ENCODE measurements around the gene HAT1. TPM values are rescaled to one million over a fixed set of nuclear protein-coding genes. Genes with fewer than 3 reads are reported as not detected.
A peak's percentile ranks its signal among the peaks of the same experiment; 100 is the strongest.

Gene HAT1
- polyA plus RNA-seq, 1 donor from 2014 or later: 39.8 TPM

GRCh38 chr2:171999161-171999560, 76.9 kb downstream of the HAT1 start:
- H3K9ac ChIP-seq (ENCODE audit: low read length): peak overlapping the region; percentile 63
- no peaks in the 10 kb centered on the region for H3K36me3 ChIP-seq (ENCODE audit: insufficient read depth, low read length)
- no peaks in the 10 kb centered on the region for H3K9me2 ChIP-seq (ENCODE audit: insufficient read depth, low read length)
- no peaks in the 10 kb centered on the region for H3K79me2 ChIP-seq (replicated peaks; ENCODE audit: insufficient read depth, low read length)
- H3K4me3 ChIP-seq (ENCODE audit: low read length): peak overlapping the region; percentile 86
- H3K27me3 ChIP-seq (ENCODE audit: insufficient read depth, low read depth, low read length): no peaks in the 10 kb centered on the region
- peak overlapping the region; percentile 63 for H3K4me2 ChIP-seq (ENCODE audit: low read length)
- peak overlapping the region; percentile 24 for H3K27ac ChIP-seq (ENCODE audit: low read length)
- no peaks in the 10 kb centered on the region for H3K9me3 ChIP-seq (ENCODE audit: low read length)
- no peaks in the 10 kb centered on the region for H3F3A ChIP-seq (ENCODE audit: insufficient read depth, low read length, poor library complexity, severe bottlenecking)
- TF ChIP-seq TAF1 (IDR thresholded peaks at IDR 0.05; ENCODE audit: low read depth) (peak; percentile 21), SMC3 (conservative IDR thresholded peaks at IDR 0.05; ENCODE audit: poor library complexity) (no peak), EP300 (conservative IDR thresholded peaks at IDR 0.05; ENCODE audit: poor library complexity, severe bottlenecking) (no peak), POLR2AphosphoS5 (IDR thresholded peaks at IDR 0.05) (no peak), CTCF (IDR thresholded peaks at IDR 0.05; ENCODE audit: poor library complexity, severe bottlenecking) (no peak), RAD21 (conservative IDR thresholded peaks at IDR 0.05) (no peak), REST (IDR thresholded peaks at IDR 0.05; ENCODE audit: borderline replicate concordance) (no peak), EZH2 (IDR thresholded peaks at IDR 0.05; ENCODE audit: borderline replicate concordance, insufficient read depth, low read length, poor library complexity, severe bottlenecking) (no peak)
- H2AFZ ChIP-seq (ENCODE audit: low read depth, low read length): peak overlapping the region; percentile 41
- no peaks in the 10 kb centered on the region for H4K20me1 ChIP-seq (ENCODE audit: insufficient read depth)

- no peaks in the 10 kb centered on the region for H3K9me3 ChIP-seq (ENCODE audit: low read length)
- no peaks in the 10 kb centered on the region for H3K27me3 ChIP-seq (ENCODE audit: insufficient read depth, low read depth, low read length)
- H3K4me3 ChIP-seq (ENCODE audit: low read length): peak within 1 kb of the TSS; percentile 86
- no peaks in the 10 kb centered on the region for H3K9me2 ChIP-seq (ENCODE audit: insufficient read depth, low read length)
- peak within 1 kb of the TSS; percentile 63 for H3K9ac ChIP-seq (ENCODE audit: low read length)
- peak; percentile 100 for TF ChIP-seq MXI1 (conservative IDR thresholded peaks at IDR 0.05; ENCODE audit: poor library complexity, severe bottlenecking)
- peak; percentile 71 for TF ChIP-seq SMC3 (conservative IDR thresholded peaks at IDR 0.05; ENCODE audit: poor library complexity)
- no peak for TF ChIP-seq POLR2AphosphoS5 (IDR thresholded peaks at IDR 0.05)
- TF ChIP-seq CTCF (IDR thresholded peaks at IDR 0.05; ENCODE audit: poor library complexity, severe bottlenecking): peak; percentile 2
- TF ChIP-seq RAD21 (conservative IDR thresholded peaks at IDR 0.05): peak; percentile 58
- TF ChIP-seq EP300 (conservative IDR thresholded peaks at IDR 0.05; ENCODE audit: poor library complexity, severe bottlenecking): peak; percentile 77
- peak; percentile 28 for TF ChIP-seq REST (IDR thresholded peaks at IDR 0.05; ENCODE audit: borderline replicate concordance)
- TF ChIP-seq TAF1 (IDR thresholded peaks at IDR 0.05; ENCODE audit: low read depth): peak; percentile 21
- TF ChIP-seq EZH2 (IDR thresholded peaks at IDR 0.05; ENCODE audit: borderline replicate concordance, insufficient read depth, low read length, poor library complexity, severe bottlenecking): no peak
- peak within 1 kb of the TSS; percentile 69 for H3K4me2 ChIP-seq (ENCODE audit: low read length)
- H4K20me1 ChIP-seq (ENCODE audit: insufficient read depth): no peaks in the 10 kb centered on the region
- peak within 1 kb of the TSS; percentile 54 for H2AFZ ChIP-seq (ENCODE audit: low read depth, low read length)
- peak within 1 kb of the TSS; percentile 24 for H3K27ac ChIP-seq (ENCODE audit: low read length)
- no peaks in the 10 kb centered on the region for H3K36me3 ChIP-seq (ENCODE audit: insufficient read depth, low read length)
- H3F3A ChIP-seq (ENCODE audit: insufficient read depth, low read length, poor library complexity, severe bottlenecking): no peaks in the 10 kb centered on the region
- no peaks in the 10 kb centered on the region for H3K79me2 ChIP-seq (replicated peaks; ENCODE audit: insufficient read depth, low read length)
Measured at GRCh38 chr2:171999604-172000469, 77.6 kb downstream of the HAT1 start, which contains the start of gene METAP1D. Gene METAP1D, plus strand, starts transcription at chr2:171999953. Its CDS starts 17 bp downstream, at chr2:171999970.
